Measurements from ENCODE around the gene SPDL1.
A peak's percentile ranks its signal among the peaks of the same experiment; 100 is the strongest.

SPDL1 gene

GRCh38 chr5:169631360-169631759, 47.8 kb downstream of the SPDL1 start:
- no peak for DNase-seq (ENCODE audit: low spot score)

GRCh38 chr5:169632946-169633345, 49.4 kb downstream of the SPDL1 start:
- DNase-seq (ENCODE audit: low spot score), result no peak

- DNase-seq (ENCODE audit: low spot score), result no peak
Measured at GRCh38 chr5:169634606-169635005, 51.0 kb downstream of the SPDL1 start.

GRCh38 chr5:169635936-169636335, 52.4 kb downstream of the SPDL1 start:
- no peak for DNase-seq (ENCODE audit: low spot score)

GRCh38 chr5:169636477-169637084, 53.0 kb downstream of the SPDL1 start:
- no peak for DNase-seq (ENCODE audit: low spot score)

GRCh38 chr5:169637085-169637548, 53.5 kb downstream of the SPDL1 start, which contains the start of gene DOCK2:
Gene DOCK2 (plus strand): TSS chr5:169637275. CDS start chr5:169637327, 52 bp downstream.
- no peak for DNase-seq (ENCODE audit: low spot score)

- no peak for DNase-seq (ENCODE audit: low spot score)
Measured at GRCh38 chr5:169637549-169638121, 54.1 kb downstream of the SPDL1 start.

- DNase-seq (ENCODE audit: low spot score), result peak; percentile 42
Measured at GRCh38 chr5:169641253-169641652, 57.7 kb downstream of the SPDL1 start.

GRCh38 chr5:169646856-169647255, 63.3 kb downstream of the SPDL1 start:
- DNase-seq (ENCODE audit: low spot score), result no peak

- no peak for DNase-seq (ENCODE audit: low spot score)
Measured at GRCh38 chr5:169647566-169647965, 64.0 kb downstream of the SPDL1 start.

- DNase-seq (ENCODE audit: low spot score), result no peak
Measured at GRCh38 chr5:169648725-169649310, 65.2 kb downstream of the SPDL1 start.

GRCh38 chr5:169649486-169649885, 65.9 kb downstream of the SPDL1 start:
- DNase-seq (ENCODE audit: low spot score), result no peak

- peak; percentile 73 for DNase-seq (ENCODE audit: low spot score)
Measured at GRCh38 chr5:169650701-169651331, 67.2 kb downstream of the SPDL1 start.

- DNase-seq (ENCODE audit: low spot score), result no peak
Measured at GRCh38 chr5:169651526-169651925, 68.0 kb downstream of the SPDL1 start.

GRCh38 chr5:169652057-169652456, 68.5 kb downstream of the SPDL1 start:
- DNase-seq (ENCODE audit: low spot score), result no peak

GRCh38 chr5:169653091-169653490, 69.5 kb downstream of the SPDL1 start:
- DNase-seq (ENCODE audit: low spot score), result no peak
